DND-41 (cell line): Measurements from ENCODE around the gene KCNIP1.
A peak's percentile ranks its signal among the peaks of the same experiment; 100 is the strongest.

Source experiments
- ATAC-seq: fragments of 200-7000 bp; cut with Tn5 transposase; 3 replicates; pipeline ENCODE4 v1.9.1; 2021; ENCODE audit warnings: low read depth; ENCODE audit not compliant: insufficient read depth
- DNase-seq: peaks from one replicate; pipeline ENCODE4 v3.0.0-alpha.2; 2020
- H2AFZ ChIP-seq: 2 replicates; pipeline ENCODE4 v1.6.0; 2012; ENCODE audit warnings: low read depth, low read length
- H3K27ac ChIP-seq: 2 replicates; pipeline ENCODE4 v1.5.1; 2012; ENCODE audit warnings: low read length, inconsistent platforms
- H3K27me3 ChIP-seq: fragments of 200-600 bp; sonication (generic); 2 replicates; pipeline ENCODE4 v1.6.0; 2012; ENCODE audit warnings: low read length, mild to moderate bottlenecking, inconsistent platforms; ENCODE audit not compliant: insufficient read depth, poor library complexity
- H3K36me3 ChIP-seq: 2 replicates; pipeline ENCODE4 v1.5.1; 2012; ENCODE audit warnings: low read length, inconsistent platforms; ENCODE audit not compliant: insufficient read depth
- H3K4me1 ChIP-seq: 2 replicates; pipeline ENCODE4 v1.5.1; 2012; ENCODE audit warnings: mild to moderate bottlenecking, low read length; ENCODE audit not compliant: insufficient read depth
- H3K4me2 ChIP-seq: 2 replicates; pipeline ENCODE4 v1.6.0; 2012; ENCODE audit warnings: mild to moderate bottlenecking, moderate library complexity, low read length, inconsistent platforms; ENCODE audit not compliant: insufficient read depth
- H3K4me3 ChIP-seq, 2 experiments: fragments of 200-600 bp in 1 of 2; shearing (Covaris generic) in 1 of 2; 2 replicates each; pipeline ENCODE4 v1.5.1; 2012 to 2016; ENCODE audit warnings: inconsistent platforms in 2 of 2, low read length in 2 of 2, mild to moderate bottlenecking in 2 of 2, low read depth in 1 of 2, moderate library complexity in 1 of 2
- H3K79me2 ChIP-seq: 2 replicates; pipeline ENCODE4 v1.6.0; 2012; ENCODE audit warnings: low read length, inconsistent platforms; ENCODE audit not compliant: insufficient read depth
- H3K9ac ChIP-seq: 2 replicates; pipeline ENCODE4 v1.6.0; 2012; ENCODE audit warnings: low read depth, mild to moderate bottlenecking, inconsistent platforms, low read length, moderate library complexity
- H3K9me3 ChIP-seq: 2 replicates; pipeline ENCODE4 v1.5.1; 2012; ENCODE audit warnings: low read length, moderate library complexity, mild to moderate bottlenecking, inconsistent platforms; ENCODE audit not compliant: insufficient read depth, severe bottlenecking
- H4K20me1 ChIP-seq: 2 replicates; pipeline ENCODE4 v1.6.0; 2012; ENCODE audit warnings: low read length; ENCODE audit not compliant: insufficient read depth
- CTCF ChIP-seq: IDR thresholded peaks from 2 replicates; pipeline ENCODE4 v1.5.1; 2012; ENCODE audit warnings: borderline replicate concordance, low read length, moderate library complexity, mild to moderate bottlenecking; ENCODE audit not compliant: poor library complexity, severe bottlenecking; ENCODE audit errors: extremely low read depth
- EZH2 ChIP-seq: IDR thresholded peaks from 3 replicates; pipeline ENCODE4 v1.6.1; 2012; ENCODE audit warnings: borderline replicate concordance, low read depth, mild to moderate bottlenecking, moderate library complexity, low read length, inconsistent platforms; ENCODE audit not compliant: severe bottlenecking

The KCNIP1 gene

GRCh38 chr5:170662966-170663365 lies 159.1 kb downstream of the KCNIP1 start:
- H2AFZ ChIP-seq, result no peak overlapping the region
- no peak overlapping the region for H3K4me2 ChIP-seq
- H3K4me3 ChIP-seq, result no peak overlapping the region
- H3K4me1 ChIP-seq, result no peaks in the 10 kb centered on the region
- H3K27ac ChIP-seq, result no peak overlapping the region
- H4K20me1 ChIP-seq, result no peaks in the 10 kb centered on the region
- no peaks in the 10 kb centered on the region for H3K79me2 ChIP-seq
- ATAC-seq (no peak), DNase-seq (no peak)
- no peaks in the 10 kb centered on the region for H3K36me3 ChIP-seq
- no peak overlapping the region for H3K9ac ChIP-seq
- TF ChIP-seq CTCF (no peak), EZH2 (no peak)
- peaks cover 19% of the 10 kb centered on the region for H3K27me3 ChIP-seq
- no peaks in the 10 kb centered on the region for H3K9me3 ChIP-seq

GRCh38 chr5:170678811-170679210 lies 175.0 kb downstream of the KCNIP1 start:
- DNase-seq (no peak), ATAC-seq (no peak)
- no peak overlapping the region for H3K27ac ChIP-seq
- no peaks in the 10 kb centered on the region for H3K79me2 ChIP-seq
- no peaks in the 10 kb centered on the region for H4K20me1 ChIP-seq
- no peaks in the 10 kb centered on the region for H3K9me3 ChIP-seq
- H3K9ac ChIP-seq, result no peak overlapping the region
- H3K4me2 ChIP-seq, result no peak overlapping the region
- TF ChIP-seq EZH2 (no peak), CTCF (no peak)
- peaks cover 7% of the 10 kb centered on the region for H3K4me1 ChIP-seq
- no peak overlapping the region for H3K4me3 ChIP-seq
- peaks cover 28% of the 10 kb centered on the region for H3K27me3 ChIP-seq
- H3K36me3 ChIP-seq, result no peaks in the 10 kb centered on the region
- H2AFZ ChIP-seq, result no peak overlapping the region

- Histone ChIP-seq H3K79me2 (no peaks in the 10 kb centered on the region), H3K27ac (no peak overlapping the region), H3K27me3 (peaks cover 29% of the 10 kb centered on the region), H3K9me3 (no peaks in the 10 kb centered on the region), H3K9ac (no peak overlapping the region), H3K4me2 (peak overlapping the region; percentile 68), H4K20me1 (no peaks in the 10 kb centered on the region), H3K4me3 (peak overlapping the region in 1 of 2 experiments; percentile 45; a peak in 2 of 4 replicates), H3K4me1 (peaks cover 7% of the 10 kb centered on the region), H2AFZ (no peak overlapping the region), H3K36me3 (no peaks in the 10 kb centered on the region)
- ATAC-seq, result peak; percentile 100
- no peak for TF ChIP-seq CTCF
- TF ChIP-seq EZH2, result no peak
- DNase-seq, result peak; percentile 74
Observed at GRCh38 chr5:170681013-170681433, 177.2 kb downstream of the KCNIP1 start.

GRCh38 chr5:170691657-170692056 lies 187.8 kb downstream of the KCNIP1 start:
- peak; percentile 25 for TF ChIP-seq CTCF
- no peak for TF ChIP-seq EZH2
- Histone ChIP-seq H3K36me3 (no peaks in the 10 kb centered on the region), H3K27ac (no peak overlapping the region), H3K9ac (no peak overlapping the region), H3K4me3 (no peak overlapping the region), H3K4me2 (no peak overlapping the region), H3K9me3 (no peaks in the 10 kb centered on the region), H3K27me3 (peaks cover 20% of the 10 kb centered on the region), H4K20me1 (no peaks in the 10 kb centered on the region; the same call in 1 of the 2 replicates), H3K4me1 (no peaks in the 10 kb centered on the region), H3K79me2 (no peaks in the 10 kb centered on the region), H2AFZ (no peak overlapping the region)
- no peak for DNase-seq
- ATAC-seq, result no peak
